ENCODE results near the gene TTLL13. TPM values are rescaled to one million over a fixed set of nuclear protein-coding genes. Genes with fewer than 3 reads are reported as not detected.

TTLL13 gene
- total and polyA plus RNA-seq, 2 of the 8 experiments (the other 6 are each of a cell fraction or from before 2014, with no cell fraction given) = 0.03 TPM; not detected in 1

- TF ChIP-seq SAP30 (IDR thresholded peaks at IDR 0.05; ENCODE audit: insufficient read depth, insufficient replicate concordance, low read length) = no peak
These were observed 47.4 kb upstream of the TTLL13 start (continued) for GRCh38 chr15:90201944-90202375.
